ENCODE measurements around the gene ZC3H12A. TPM values are rescaled to one million over a fixed set of nuclear protein-coding genes. Genes with fewer than 3 reads are reported as not detected.
"Not testable (repeated sequence)": the region's sequence is repeated elsewhere in the genome, so short reads cannot be mapped to it uniquely, and the experiment has no call there.

ZC3H12A gene
- total and polyA plus RNA-seq, 2 donors (not counting 1 experiment from before 2014, with no cell fraction given) = 73.0 to 170 TPM

GRCh38 chr1:37502104-37502503 is 27.7 kb downstream of the ZC3H12A start:
- Histone ChIP-seq H3K27me3 (replicated peaks in 1 of 4; ENCODE audit: control extremely low read depth in 1 of 4, control insufficient read depth in 3 of 4, insufficient read depth in 4 of 4, low read length in 3 of 4) (no peaks in the 10 kb centered on the region), H3K4me1 (ENCODE audit: control insufficient read depth in 2 of 2, insufficient read depth in 2 of 2, low read length in 2 of 2) (peaks cover 3 to 4% of the 10 kb centered on the region in 2 donors), H3K4me3 (ENCODE audit: control extremely low read depth in 1 of 5, extremely low read depth in 1 of 5, insufficient read depth in 1 of 5, low read depth in 2 of 5, low read length in 4 of 5) (no peak overlapping the region), H3K27ac (ENCODE audit: low read length in 2 of 2) (no peak overlapping the region), H2AFZ (ENCODE audit: insufficient read depth, low read depth, low read length, poor library complexity, severe bottlenecking) (no peak overlapping the region), H3K79me2 (ENCODE audit: control insufficient read depth, insufficient read depth, low read length) (peaks cover 52% of the 10 kb centered on the region), H3K36me3 (replicated peaks in 1 of 2; ENCODE audit: control extremely low read depth in 1 of 2, control insufficient read depth in 1 of 2, extremely low read depth in 1 of 2, insufficient read depth in 2 of 2, low read length in 1 of 2) (peaks cover 3 to 59% of the 10 kb centered on the region in 2 experiments), H3K9ac (ENCODE audit: low read length) (no peak overlapping the region), H3K4me2 (replicated peaks; ENCODE audit: low read depth, low read length, poor library complexity, severe bottlenecking) (no peak overlapping the region), H3K9me3 (ENCODE audit: control extremely low read depth in 1 of 3, control insufficient read depth in 2 of 3, insufficient read depth in 1 of 3, low read length in 2 of 3) (no peaks in the 10 kb centered on the region), H4K20me1 (ENCODE audit: control insufficient read depth, insufficient read depth, low read length, poor library complexity, severe bottlenecking) (peaks cover 4% of the 10 kb centered on the region)
- DNase-seq (no peak), ATAC-seq (ENCODE audit: low read depth) (no peak)
- Mint-ChIP-seq H3K27ac (no peak overlapping the region), H3K27me3 (no peaks in the 10 kb centered on the region), H3K4me3 (no peak overlapping the region), H3K4me1 (peaks cover 2% of the 10 kb centered on the region), H3K9me3 (ENCODE audit: insufficient read depth) (no peaks in the 10 kb centered on the region)
- CTCF ChIA-PET = interaction anchor here (2.8 to 4.6 kb wide), 2 partner anchors 12 to 15 kb away, joined by 10 to 18 read pairs; partner anchors contain the start of gene MEAF6
- intact Hi-C loops (cut with micrococcal nuclease) = no loop called here
- TF ChIP-seq CTCF (IDR thresholded peaks at IDR 0.05) = no peak
- no peak for TF ChIP-seq EZH2 (IDR thresholded peaks at IDR 0.05; ENCODE audit: borderline replicate concordance, insufficient read depth, low read depth, low read length, poor library complexity, severe bottlenecking)
- POLR2A ChIA-PET = no interaction called here

GRCh38 chr1:37502791-37503190 is 28.4 kb downstream of the ZC3H12A start:
- H3K9me3 Mint-ChIP-seq (ENCODE audit: insufficient read depth); H3K27ac ChIP-seq (ENCODE audit: low read length in 2 of 2); intact Hi-C loops (cut with micrococcal nuclease); H3K4me3 Mint-ChIP-seq; H3K9ac ChIP-seq (ENCODE audit: low read length); ATAC-seq (ENCODE audit: low read depth); POLR2A ChIA-PET; DNase-seq; H4K20me1 ChIP-seq (ENCODE audit: control insufficient read depth, insufficient read depth, low read length, poor library complexity, severe bottlenecking); H3K27me3 ChIP-seq (replicated peaks in 1 of 4; ENCODE audit: control extremely low read depth in 1 of 4, control insufficient read depth in 3 of 4, insufficient read depth in 4 of 4, low read length in 3 of 4); H3K27me3 Mint-ChIP-seq; H3K4me3 ChIP-seq (ENCODE audit: control extremely low read depth in 1 of 5, extremely low read depth in 1 of 5, insufficient read depth in 1 of 5, low read depth in 2 of 5, low read length in 4 of 5); H2AFZ ChIP-seq (ENCODE audit: insufficient read depth, low read depth, low read length, poor library complexity, severe bottlenecking); H3K9me3 ChIP-seq (ENCODE audit: control extremely low read depth in 1 of 3, control insufficient read depth in 2 of 3, insufficient read depth in 1 of 3, low read length in 2 of 3); H3K27ac Mint-ChIP-seq; H3K4me1 Mint-ChIP-seq; H3K4me2 ChIP-seq (replicated peaks; ENCODE audit: low read depth, low read length, poor library complexity, severe bottlenecking): not testable (repeated sequence)
- Histone ChIP-seq H3K36me3 (replicated peaks in 1 of 2; ENCODE audit: control extremely low read depth in 1 of 2, control insufficient read depth in 1 of 2, extremely low read depth in 1 of 2, insufficient read depth in 2 of 2, low read length in 1 of 2) (peaks cover 3 to 62% of the 10 kb centered on the region in 2 experiments), H3K4me1 (ENCODE audit: control insufficient read depth in 2 of 2, insufficient read depth in 2 of 2, low read length in 2 of 2) (peaks cover 9 to 10% of the 10 kb centered on the region in 2 donors), H3K79me2 (ENCODE audit: control insufficient read depth, insufficient read depth, low read length) (peaks cover 54% of the 10 kb centered on the region)
- CTCF ChIA-PET = interaction anchor here (1.1 to 4.6 kb wide), 3 partner anchors 11 to 53 kb away, joined by 5 to 18 read pairs (median 10); partner anchors contain the start of gene MEAF6
- WGBS (ENCODE audit: insufficient coverage) = 100% methylated on average over 1 of the region's 2 CpGs
